NOMO-1 treated with dmso at 0.1 percent for 144 hours (cell line): ENCODE results near the gene SELE.
A peak's percentile ranks its signal among the peaks of the same experiment; 100 is the strongest.
"Not testable (repeated sequence)": the region's sequence is repeated elsewhere in the genome, so short reads cannot be mapped to it uniquely, and the experiment has no call there.

ENCODE experiments used
- DNase-seq: peaks from one replicate; lab custom pipeline; 2025; ENCODE audit not compliant: unreplicated experiment; lab: John Stamatoyannopoulos, UW

Gene SELE

GRCh38 chr1:169724168-169724567 lies 9.7 kb downstream of the SELE start:
- no peak for DNase-seq

GRCh38 chr1:169723763-169724162 lies 10.1 kb downstream of the SELE start:
- no peak for DNase-seq

- no peak for DNase-seq
Measured at GRCh38 chr1:169722779-169723178, 11.1 kb downstream of the SELE start.

- DNase-seq: not testable (repeated sequence)
Measured at GRCh38 chr1:169715100-169715499, 18.8 kb downstream of the SELE start.

- not testable (repeated sequence) for DNase-seq
Measured at GRCh38 chr1:169713090-169713489, 20.8 kb downstream of the SELE start.

- no peak for DNase-seq
Measured at GRCh38 chr1:169712309-169712631, 21.6 kb downstream of the SELE start.

- DNase-seq: peak; percentile 89
Measured at GRCh38 chr1:169711469-169712308, 22.2 kb downstream of the SELE start, which contains the start of gene SELL. Gene SELL, minus strand, starts transcription at chr1:169711620. Its CDS starts 122 bp downstream, at chr1:169711498.

GRCh38 chr1:169708647-169709046 lies 25.2 kb downstream of the SELE start:
- DNase-seq: no peak

- no peak for DNase-seq
Measured at GRCh38 chr1:169707912-169708604, 25.8 kb downstream of the SELE start.

- DNase-seq: no peak
Measured at GRCh38 chr1:169704797-169705196, 29.1 kb downstream of the SELE start.

- DNase-seq: no peak
Measured at GRCh38 chr1:169701261-169702005, 32.4 kb downstream of the SELE start.

GRCh38 chr1:169699707-169700106 lies 34.2 kb downstream of the SELE start:
- DNase-seq: no peak

GRCh38 chr1:169698976-169699375 lies 34.9 kb downstream of the SELE start:
- DNase-seq: no peak

- no peak for DNase-seq
Measured at GRCh38 chr1:169697755-169698154, 36.1 kb downstream of the SELE start.

GRCh38 chr1:169696273-169697100 lies 37.4 kb downstream of the SELE start:
- DNase-seq: peak; percentile 26

GRCh38 chr1:169694304-169695075 lies 39.4 kb downstream of the SELE start:
- no peak for DNase-seq

GRCh38 chr1:169692756-169693460 lies 41.0 kb downstream of the SELE start:
- no peak for DNase-seq

GRCh38 chr1:169690489-169690888 lies 43.4 kb downstream of the SELE start:
- no peak for DNase-seq

- no peak for DNase-seq
Measured at GRCh38 chr1:169689395-169689794, 44.5 kb downstream of the SELE start.
